B cell (primary cell): ENCODE measurements around the gene RRP12. TPM values are rescaled to one million over a fixed set of nuclear protein-coding genes. Genes with fewer than 3 reads are reported as not detected.

ENCODE experiments used
- ATAC-seq: fragments of 200-7000 bp; cut with Tn5 transposase; one replicate; pipeline ENCODE4 v1.10.0; 2021; ENCODE audit warnings: low read depth, mild to moderate bottlenecking, moderate number of reproducible peaks, moderate library complexity
- CTCF ChIA-PET: fragments of 350-600 bp; sonication (Branson Sonifier 250); formaldehyde crosslinking; loops from one replicate; lab custom pipeline; 2021; ENCODE audit warnings: antibody characterized with exemption, inconsistent platforms; lab: Charles Lee
- POLR2A ChIA-PET: fragments of 350-600 bp; sonication (Branson Sonifier 250); formaldehyde crosslinking; loops from one replicate; lab custom pipeline; 2021; ENCODE audit warnings: antibody characterized with exemption; lab: Charles Lee
- DNase-seq: peaks from one replicate; pipeline ENCODE4 v3.0.0; 2013
- H2AFZ ChIP-seq: 2 replicates; pipeline ENCODE4 v1.6.1; 2012; ENCODE audit warnings: mild to moderate bottlenecking, low read depth, low read length; ENCODE audit not compliant: insufficient read depth, poor library complexity, severe bottlenecking
- H3K27ac ChIP-seq, 2 donors: 1 replicate in 1 of 2; 2 replicates in 1 of 2; pipeline ENCODE4 v1.5.1; 2012 to 2013; ENCODE audit warnings: low read length in 2 of 2, mild to moderate bottlenecking in 2 of 2, moderate library complexity in 1 of 2
- H3K27me3 ChIP-seq, 4 experiments: fragments of 200-600 bp in 1 of 4; sonication (generic) in 1 of 4; replicated peaks in 1 of 4; 1 replicate in 2 of 4; 2 replicates in 2 of 4; pipeline versions ENCODE4 v1.6.1 to v1.7.0; 2013 to 2016; ENCODE audit warnings: low read length in 3 of 4, mild to moderate bottlenecking in 2 of 4, mixed read lengths in 1 of 4, moderate library complexity in 1 of 4; ENCODE audit not compliant: insufficient read depth in 4 of 4, control insufficient read depth in 3 of 4; ENCODE audit errors: control extremely low read depth in 1 of 4
- H3K36me3 ChIP-seq, 2 experiments: replicated peaks in 1 of 2; 1 replicate in 1 of 2; 2 replicates in 1 of 2; pipeline versions ENCODE4 v1.6.1 to v1.7.1; 2013; ENCODE audit warnings: low read length in 1 of 2; ENCODE audit not compliant: insufficient read depth in 2 of 2, control insufficient read depth in 1 of 2; ENCODE audit errors: control extremely low read depth in 1 of 2, extremely low read depth in 1 of 2
- H3K4me1 ChIP-seq, 2 donors: fragments of 200-600 bp in 1 of 2; sonication (generic) in 1 of 2; 1 replicate in 1 of 2; 2 replicates in 1 of 2; pipeline versions ENCODE4 v1.5.1 to v1.6.1; 2013 to 2017; ENCODE audit warnings: low read length in 2 of 2; ENCODE audit not compliant: control insufficient read depth in 2 of 2, insufficient read depth in 2 of 2
- H3K4me2 ChIP-seq: replicated peaks from 2 replicates; pipeline ENCODE3; 2012; ENCODE audit warnings: mild to moderate bottlenecking, low read depth, low read length; ENCODE audit not compliant: poor library complexity, severe bottlenecking
- H3K4me3 ChIP-seq, 5 experiments: fragments of 200-600 bp in 1 of 5; sonication (generic) in 1 of 5; 1 replicate in 3 of 5; 2 replicates in 2 of 5; pipeline versions ENCODE4 v1.5.1 to v1.7.0; 2011 to 2016; ENCODE audit warnings: low read length in 4 of 5, mild to moderate bottlenecking in 4 of 5, low read depth in 2 of 5, control low read depth in 1 of 5, moderate library complexity in 1 of 5; ENCODE audit not compliant: insufficient read depth in 1 of 5; ENCODE audit errors: control extremely low read depth in 1 of 5, extremely low read depth in 1 of 5
- H3K79me2 ChIP-seq: fragments of 200-600 bp; sonication (generic); one replicate; pipeline ENCODE4 v1.6.0; 2016; ENCODE audit warnings: low read length; ENCODE audit not compliant: control insufficient read depth, insufficient read depth
- H3K9ac ChIP-seq: fragments of 200-600 bp; sonication (generic); 2 replicates; pipeline ENCODE4 v1.6.1; 2017; ENCODE audit warnings: mild to moderate bottlenecking, low read length, moderate library complexity
- H3K9me3 ChIP-seq, 3 donors: one replicate each; pipeline versions ENCODE4 v1.6.1 to v1.7.1; 2013; ENCODE audit warnings: low read length in 2 of 3; ENCODE audit not compliant: control insufficient read depth in 2 of 3, insufficient read depth in 1 of 3; ENCODE audit errors: control extremely low read depth in 1 of 3
- H4K20me1 ChIP-seq: 2 replicates; pipeline ENCODE4 v1.6.0; 2012; ENCODE audit warnings: mild to moderate bottlenecking, low read length; ENCODE audit not compliant: insufficient read depth, control insufficient read depth, poor library complexity, severe bottlenecking
- H3K27ac Mint-ChIP-seq: one replicate; pipeline ENCODE4 v1.8.0; 2021; ENCODE audit warnings: mixed read lengths
- H3K27me3 Mint-ChIP-seq: one replicate; pipeline ENCODE4 v1.8.0; 2021; ENCODE audit warnings: mixed read lengths
- H3K4me1 Mint-ChIP-seq: one replicate; pipeline ENCODE4 v1.8.0; 2021; ENCODE audit warnings: mixed read lengths
- H3K4me3 Mint-ChIP-seq: one replicate; pipeline ENCODE4 v1.8.0; 2021; ENCODE audit warnings: mixed read lengths
- H3K9me3 Mint-ChIP-seq: one replicate; pipeline ENCODE4 v1.8.0; 2022; ENCODE audit warnings: mixed read lengths; ENCODE audit not compliant: insufficient read depth
- EZH2 ChIP-seq: IDR thresholded peaks from 2 replicates; pipeline ENCODE4 v1.6.1; 2012; ENCODE audit warnings: borderline replicate concordance, low read depth, mild to moderate bottlenecking, moderate library complexity, low read length; ENCODE audit not compliant: insufficient read depth, poor library complexity, severe bottlenecking
- WGBS: methylation state at CpG from one replicate; pipeline ENCODE4 v1.1.5; 2013; ENCODE audit warnings: missing lambda C conversion rate; ENCODE audit not compliant: insufficient coverage; 5-methylcytosine and 5-hydroxymethylcytosine counted together
- intact Hi-C: fragments of 100-400 bp; cut with micrococcal nuclease; formaldehyde crosslinking; loops from one replicate; pipeline ENCODE4 v1.10.0; 2022
- polyA plus RNA-seq: library from polyadenylated mRNA; depleted of rRNA; stranded (reverse); fragments of >200 nt; gene quantifications from 2 replicates; pipeline ENCODE4 v1.2.3, GENCODE V29; 2012
- total RNA-seq, 2 donors: library from RNA; stranded (reverse); fragments of 120-200 nt in 1 of 2; gene quantifications; 1 replicate in 1 of 2; 2 replicates in 1 of 2; pipeline versions ENCODE4 v1.2.3 to v1.2.4, GENCODE V29; 2013 to 2022
- TF ChIP-seq, protein P1 (sequence below): fragments of 200-600 bp; IDR thresholded peaks from one replicate; pipeline ENCODE4 v1.8.0; 2022; ENCODE audit warnings: antibody characterized with exemption, mild to moderate bottlenecking

The RRP12 gene
- total and polyA plus RNA-seq, 2 donors (not counting 1 experiment from before 2014, with no cell fraction given), result 19.3 to 35.7 TPM

- H3K9me3 Mint-ChIP-seq, result no peaks in the 10 kb centered on the region
- CTCF ChIA-PET, result interaction anchor here (1.3 kb wide), 1 partner anchor 30 kb away, joined by 5 read pairs; no protein-coding TSS in a partner anchor
- POLR2A ChIA-PET, result no interaction called here
These were observed 93.0 kb downstream of the RRP12 start for GRCh38 chr10:97307866-97308780.

GRCh38 chr10:97307441-97307840, 93.7 kb downstream of the RRP12 start:
- Mint-ChIP-seq H3K4me3 (no peak overlapping the region), H3K27ac (no peak overlapping the region), H3K27me3 (no peaks in the 10 kb centered on the region), H3K4me1 (no peaks in the 10 kb centered on the region), H3K9me3 (no peaks in the 10 kb centered on the region)
- WGBS, result 100% methylated on average over 1 of the region's 1 CpG
- DNase-seq (no peak), ATAC-seq (no peak)
- Histone ChIP-seq H3K4me1 (no peaks in the 10 kb centered on the region), H2AFZ (no peak overlapping the region), H3K27me3 (no peaks in the 10 kb centered on the region), H4K20me1 (no peaks in the 10 kb centered on the region), H3K4me3 (no peak overlapping the region), H3K27ac (no peak overlapping the region), H3K9me3 (no peaks in the 10 kb centered on the region), H3K79me2 (no peaks in the 10 kb centered on the region), H3K36me3 (no peaks in the 10 kb centered on the region), H3K9ac (no peak overlapping the region), H3K4me2 (no peak overlapping the region)
- POLR2A ChIA-PET, result no interaction called here
- no peak for TF ChIP-seq EZH2
- TF ChIP-seq, protein P1, sequence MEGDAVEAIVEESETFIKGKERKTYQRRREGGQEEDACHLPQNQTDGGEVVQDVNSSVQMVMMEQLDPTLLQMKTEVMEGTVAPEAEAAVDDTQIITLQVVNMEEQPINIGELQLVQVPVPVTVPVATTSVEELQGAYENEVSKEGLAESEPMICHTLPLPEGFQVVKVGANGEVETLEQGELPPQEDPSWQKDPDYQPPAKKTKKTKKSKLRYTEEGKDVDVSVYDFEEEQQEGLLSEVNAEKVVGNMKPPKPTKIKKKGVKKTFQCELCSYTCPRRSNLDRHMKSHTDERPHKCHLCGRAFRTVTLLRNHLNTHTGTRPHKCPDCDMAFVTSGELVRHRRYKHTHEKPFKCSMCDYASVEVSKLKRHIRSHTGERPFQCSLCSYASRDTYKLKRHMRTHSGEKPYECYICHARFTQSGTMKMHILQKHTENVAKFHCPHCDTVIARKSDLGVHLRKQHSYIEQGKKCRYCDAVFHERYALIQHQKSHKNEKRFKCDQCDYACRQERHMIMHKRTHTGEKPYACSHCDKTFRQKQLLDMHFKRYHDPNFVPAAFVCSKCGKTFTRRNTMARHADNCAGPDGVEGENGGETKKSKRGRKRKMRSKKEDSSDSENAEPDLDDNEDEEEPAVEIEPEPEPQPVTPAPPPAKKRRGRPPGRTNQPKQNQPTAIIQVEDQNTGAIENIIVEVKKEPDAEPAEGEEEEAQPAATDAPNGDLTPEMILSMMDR, result no peak
- intact Hi-C loops, result no loop called here
- CTCF ChIA-PET, result interaction anchor here (1.3 kb wide), 1 partner anchor 29 kb away, joined by 5 read pairs; no protein-coding TSS in a partner anchor

More at GRCh38 chr10:97307866-97308780, 93.0 kb downstream of the RRP12 start:
- intact Hi-C loops, result no loop called here
- WGBS, result 72% methylated on average over 4 of the region's 10 CpGs
- Histone ChIP-seq H3K27me3 (no peaks in the 10 kb centered on the region), H3K4me2 (no peak overlapping the region), H3K79me2 (no peaks in the 10 kb centered on the region), H3K9ac (no peak overlapping the region), H3K4me3 (no peak overlapping the region), H4K20me1 (no peaks in the 10 kb centered on the region), H3K4me1 (no peaks in the 10 kb centered on the region), H3K9me3 (no peaks in the 10 kb centered on the region), H3K27ac (no peak overlapping the region), H2AFZ (no peak overlapping the region), H3K36me3 (no peaks in the 10 kb centered on the region)
- Mint-ChIP-seq H3K4me3 (no peak overlapping the region), H3K4me1 (no peaks in the 10 kb centered on the region), H3K27me3 (no peaks in the 10 kb centered on the region), H3K27ac (no peak overlapping the region)
- TF ChIP-seq EZH2, result no peak
- TF ChIP-seq, protein P1, result no peak
- ATAC-seq (no peak), DNase-seq (no peak)
